Right cardiac atrium (tissue), 5 donors: ENCODE data around the gene HPN. TPM values are rescaled to one million over a fixed set of nuclear protein-coding genes. Genes with fewer than 3 reads are reported as not detected.
"Not testable (repeated sequence)": the region's sequence is repeated elsewhere in the genome, so short reads cannot be mapped to it uniquely, and the experiment has no call there.

ENCODE experiments used
- ATAC-seq, 2 donors: fragments of 200-7000 bp; cut with Tn5 transposase; one replicate each; pipeline versions ENCODE4 v1.8.0 to v1.9.1; 2020; ENCODE audit warnings: moderate library complexity in 2 of 2, mild to moderate bottlenecking in 1 of 2
- DNase-seq, 3 donors: peaks; one replicate each; pipeline ENCODE4 v3.0.0-alpha.2; 2020
- H3K27ac ChIP-seq: one replicate; pipeline ENCODE4 v1.5.1; 2013; ENCODE audit warnings: mild to moderate bottlenecking, low read length, control low read depth, moderate library complexity
- H3K27me3 ChIP-seq: one replicate; pipeline ENCODE4 v1.6.1; 2013; ENCODE audit not compliant: control insufficient read depth, insufficient read depth
- H3K4me1 ChIP-seq: one replicate; pipeline ENCODE4 v1.6.1; 2013; ENCODE audit warnings: low read length; ENCODE audit not compliant: control insufficient read depth, insufficient read depth
- H3K4me3 ChIP-seq: one replicate; pipeline ENCODE4 v1.5.1; 2013; ENCODE audit warnings: low read length, control low read depth
- H3K9me3 ChIP-seq: one replicate; pipeline ENCODE4 v1.6.1; 2013; ENCODE audit warnings: low read length; ENCODE audit not compliant: control insufficient read depth
- WGBS: extraction: QIAGEN DNeasy Blood & Tissue Kit; methylation state at CpG from one replicate; pipeline ENCODE4 v1.1.7; 2013; 5-methylcytosine and 5-hydroxymethylcytosine counted together
- intact Hi-C, 4 donors: fragments of 100-400 bp; cut with DNase I; formaldehyde crosslinking; loops; one replicate each; pipeline versions ENCODE4 v1.11.0 to v1.14.0; 2022 to 2023
- polyA plus RNA-seq: library from polyadenylated mRNA; stranded (reverse); fragments of 200-250 nt; gene quantifications from one replicate; pipeline ENCODE4 v1.2.3, GENCODE V29; 2013
- total RNA-seq, 4 donors: library from RNA; stranded (reverse); fragmentation: NEBNext Ultra II Directional; extraction: Animal tissue kit (Norgen Biotek cat#: 25700); gene quantifications; one replicate each; pipeline ENCODE4 v1.2.1, GENCODE V29; 2021
- donor health status: healthy with polysubstance abuse.
- donor health status: DM: no; HTN: yes; CAD: no.
- donor health status: DM: no; HTN: no; CAD: no.
- donor health status: DM: no; HTN: yes; CAD: no; lungs with severe emphysema.
- donor health status: DM: yes; HTN: yes; CAD: no.

The HPN gene
- total and polyA plus RNA-seq, 5 donors, result 1.5 to 7.0 (median 4.5) TPM

DNA sequence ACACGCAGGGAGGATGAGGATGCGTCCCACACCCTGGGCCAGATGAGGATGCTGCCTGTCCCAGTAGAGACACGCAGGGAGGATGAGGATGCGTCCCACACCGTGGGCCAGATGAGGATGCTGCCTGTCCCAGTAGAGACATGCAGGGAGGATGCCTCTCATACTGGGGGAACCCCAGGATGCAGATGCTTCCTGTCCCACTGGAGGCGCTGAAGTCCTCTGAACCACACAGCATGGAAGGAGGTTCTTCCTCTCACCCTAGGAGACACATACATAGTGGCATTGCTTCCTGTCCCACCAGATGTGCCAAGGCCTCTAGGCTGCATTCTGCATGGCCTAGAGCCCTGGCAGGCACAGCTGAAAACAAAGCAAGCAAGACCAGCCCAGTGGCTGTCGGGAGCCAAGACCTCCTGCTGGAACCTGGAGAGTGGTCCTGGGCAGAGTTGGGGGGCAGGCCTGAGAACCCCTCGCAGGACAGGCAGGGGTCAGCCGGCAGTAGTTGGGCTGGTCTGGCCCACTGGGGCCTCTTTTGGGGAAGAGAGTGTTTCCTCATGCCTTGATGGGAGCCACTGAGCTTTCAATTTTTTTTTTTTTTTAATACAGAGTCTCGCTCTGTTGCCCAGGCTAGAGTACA is 4.3 kb downstream of the HPN start:
- intact Hi-C loops, result no loop called here
- H3K27ac ChIP-seq, result no peak overlapping the region
- no peak overlapping the region for H3K4me3 ChIP-seq
- ATAC-seq, result no peak
- peaks cover 7% of the 10 kb centered on the region for H3K4me1 ChIP-seq
- H3K9me3 ChIP-seq, result no peaks in the 10 kb centered on the region
- WGBS, result 53% methylated on average over 10 of the region's 10 CpGs
- DNase-seq, result peak in 1 of 3 donors; percentile 51
- H3K27me3 ChIP-seq, result no peaks in the 10 kb centered on the region

GRCh38 chr19:35046461-35046860 is 4.9 kb downstream of the HPN start:
- Histone ChIP-seq H3K27ac (no peak overlapping the region), H3K4me3 (no peak overlapping the region), H3K27me3 (no peaks in the 10 kb centered on the region), H3K4me1 (peaks cover 2% of the 10 kb centered on the region), H3K9me3 (no peaks in the 10 kb centered on the region)
- 84% methylated on average over 5 of the region's 5 CpGs for WGBS
- ATAC-seq (no peak), DNase-seq (peak in 1 of 3 donors; percentile 47)
- intact Hi-C loops, result no loop called here

DNA sequence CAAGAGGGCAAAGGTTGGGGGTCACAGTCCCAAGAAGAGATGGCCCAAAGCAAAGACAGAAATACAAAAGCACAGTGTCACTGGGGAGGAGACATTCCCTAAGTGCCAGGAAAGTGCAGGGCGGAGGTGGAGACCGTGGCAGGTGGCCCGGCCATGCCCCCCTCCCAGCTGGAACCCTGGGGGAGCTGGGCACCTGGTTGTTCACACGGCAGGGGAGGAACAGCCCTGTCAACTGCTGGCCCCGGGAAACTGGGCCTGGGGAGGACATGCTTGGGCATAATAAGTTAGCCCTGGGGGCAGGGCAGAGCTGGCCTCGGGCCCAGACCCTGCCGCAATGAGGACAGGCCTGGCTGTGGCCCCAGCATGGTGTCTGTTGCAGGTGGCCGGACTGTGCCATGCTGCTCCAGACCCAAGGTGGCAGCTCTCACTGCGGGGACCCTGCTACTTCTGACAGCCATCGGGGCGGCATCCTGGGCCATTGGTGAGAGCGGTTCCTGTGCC is 7.4 kb downstream of the HPN start:
- Histone ChIP-seq H3K4me1 (peaks cover 2% of the 10 kb centered on the region), H3K9me3 (no peaks in the 10 kb centered on the region), H3K27ac (peak overlapping the region; percentile 55), H3K4me3 (no peak overlapping the region), H3K27me3 (no peaks in the 10 kb centered on the region)
- intact Hi-C loops, result no loop called here
- 45% methylated on average over 12 of the region's 12 CpGs for WGBS
- ATAC-seq (peak; percentile 71 to 82), DNase-seq (peak; percentile 54 to 87 (median 82))

DNA sequence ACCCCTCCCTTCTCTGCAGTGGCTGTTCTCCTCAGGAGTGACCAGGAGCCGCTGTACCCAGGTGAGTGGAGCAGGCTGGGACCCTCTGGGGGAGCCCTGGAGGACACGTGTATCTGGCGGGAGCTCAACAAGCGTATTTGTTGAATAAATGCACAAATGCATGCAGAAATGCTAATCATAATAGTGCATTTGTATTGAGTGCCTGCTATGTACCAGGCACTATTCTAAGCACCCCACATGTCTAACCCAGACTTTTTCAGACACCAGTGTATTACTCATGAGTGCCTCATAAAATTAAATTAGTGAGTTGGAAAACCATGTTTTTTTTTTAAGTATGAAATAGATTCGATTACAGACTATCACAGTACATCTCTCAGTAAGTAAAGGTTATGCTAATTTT is 7.9 kb downstream of the HPN start:
- Histone ChIP-seq H3K4me3 (no peak overlapping the region), H3K4me1 (peaks cover 2% of the 10 kb centered on the region), H3K27me3 (no peaks in the 10 kb centered on the region), H3K27ac (no peak overlapping the region), H3K9me3 (no peaks in the 10 kb centered on the region)
- ATAC-seq (no peak), DNase-seq (no peak)
- intact Hi-C loops, result no loop called here
- 71% methylated on average over 5 of the region's 5 CpGs for WGBS

- intact Hi-C loops, ATAC-seq, H3K4me1 ChIP-seq, H3K27me3 ChIP-seq, H3K4me3 ChIP-seq, DNase-seq, H3K27ac ChIP-seq, H3K9me3 ChIP-seq: not testable (repeated sequence)
- WGBS, result 100% methylated on average over 2 of the region's 2 CpGs
Measured at GRCh38 chr19:35050662-35051061, 9.1 kb downstream of the HPN start.

GRCh38 chr19:35051268-35051667 is 9.7 kb downstream of the HPN start:
- H3K27me3 ChIP-seq, H3K9me3 ChIP-seq, H3K27ac ChIP-seq, intact Hi-C loops, H3K4me3 ChIP-seq, DNase-seq, ATAC-seq, H3K4me1 ChIP-seq: not testable (repeated sequence)
- 94% methylated on average over 4 of the region's 4 CpGs for WGBS

GRCh38 chr19:35051796-35052195 is 10.3 kb downstream of the HPN start:
- WGBS, result 81% methylated on average over 5 of the region's 5 CpGs
- ATAC-seq (no peak), DNase-seq (no peak)
- no peak overlapping the region for H3K27ac ChIP-seq
- H3K27me3 ChIP-seq, result no peaks in the 10 kb centered on the region
- H3K4me3 ChIP-seq, result no peak overlapping the region
- peaks cover 2% of the 10 kb centered on the region for H3K4me1 ChIP-seq
- no peaks in the 10 kb centered on the region for H3K9me3 ChIP-seq
- intact Hi-C loops, result no loop called here

GRCh38 chr19:35052599-35053190 is 11.2 kb downstream of the HPN start:
- 59% methylated on average over 8 of the region's 8 CpGs for WGBS
- peak overlapping the region; percentile 48 for H3K27ac ChIP-seq
- no peaks in the 10 kb centered on the region for H3K27me3 ChIP-seq
- intact Hi-C loops, result no loop called here
- DNase-seq, result no peak
- H3K4me3 ChIP-seq, result no peak overlapping the region
- no peak for ATAC-seq
- H3K9me3 ChIP-seq, result no peaks in the 10 kb centered on the region
- H3K4me1 ChIP-seq, result peaks cover 2% of the 10 kb centered on the region

- ATAC-seq, result no peak
- no peaks in the 10 kb centered on the region for H3K27me3 ChIP-seq
- H3K27ac ChIP-seq, result no peak overlapping the region
- no peak for DNase-seq
- no peaks in the 10 kb centered on the region for H3K9me3 ChIP-seq
- no peak overlapping the region for H3K4me3 ChIP-seq
- peaks cover 2% of the 10 kb centered on the region for H3K4me1 ChIP-seq
- 85% methylated on average over 9 of the region's 9 CpGs for WGBS
- intact Hi-C loops, result no loop called here
Measured at GRCh38 chr19:35053667-35054293, 12.3 kb downstream of the HPN start.

DNA sequence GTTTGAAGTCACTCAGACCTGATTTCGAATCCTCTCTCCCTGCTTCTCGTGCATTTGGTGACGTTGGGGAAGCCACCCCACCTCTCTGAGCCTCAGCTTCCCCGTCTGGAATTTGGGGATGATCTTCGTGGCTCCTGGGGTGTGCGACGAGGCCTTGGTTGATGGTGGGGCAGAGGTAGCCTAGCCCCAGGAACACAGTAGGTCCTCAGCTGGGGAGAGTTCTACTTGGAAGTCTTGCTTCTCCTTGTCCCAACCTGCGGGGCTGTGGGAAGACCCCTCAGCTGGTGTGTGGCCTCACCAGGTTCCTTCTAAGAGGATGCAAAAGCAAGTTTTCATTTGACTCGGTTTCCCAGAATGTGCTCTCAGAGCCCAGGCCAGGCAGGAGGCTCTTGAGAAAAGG is 13.1 kb downstream of the HPN start:
- intact Hi-C loops, result no loop called here
- H3K4me3 ChIP-seq, result no peak overlapping the region
- ATAC-seq, result no peak
- H3K27ac ChIP-seq, result no peak overlapping the region
- DNase-seq, result no peak
- H3K4me1 ChIP-seq, result no peaks in the 10 kb centered on the region
- no peaks in the 10 kb centered on the region for H3K9me3 ChIP-seq
- H3K27me3 ChIP-seq, result no peaks in the 10 kb centered on the region
- WGBS, result 89% methylated on average over 9 of the region's 9 CpGs

DNA sequence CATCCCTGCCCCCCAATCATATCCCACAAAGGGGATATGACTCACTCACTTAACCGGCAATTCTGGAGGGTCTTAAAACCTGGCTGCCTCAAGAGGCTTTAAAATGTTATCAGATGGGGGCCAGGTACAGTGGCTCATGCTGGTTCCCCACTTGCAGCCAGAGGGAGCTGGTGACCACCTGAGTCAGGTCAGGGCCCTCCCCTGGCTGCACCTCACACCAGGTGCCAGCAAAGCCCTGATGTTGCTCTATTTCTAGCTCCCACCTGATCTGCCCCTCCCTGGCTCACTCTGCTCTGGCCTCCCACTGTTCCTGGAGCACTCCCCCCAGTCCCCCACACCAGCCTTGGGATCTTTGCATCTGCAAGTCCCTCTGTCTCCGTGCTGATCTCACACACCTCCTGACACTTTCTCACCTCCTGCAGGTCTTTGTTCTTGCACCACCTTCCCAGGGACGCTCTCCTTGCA is 14.2 kb downstream of the HPN start:
- H3K9me3 ChIP-seq, result no peaks in the 10 kb centered on the region
- H3K27me3 ChIP-seq, result no peaks in the 10 kb centered on the region
- no peak overlapping the region for H3K27ac ChIP-seq
- H3K4me1 ChIP-seq, result no peaks in the 10 kb centered on the region
- no peak for DNase-seq
- intact Hi-C loops, result no loop called here
- 26% methylated on average over 3 of the region's 3 CpGs for WGBS
- no peak overlapping the region for H3K4me3 ChIP-seq
- no peak for ATAC-seq
